Activated CD4-positive, alpha-beta T cell treated with anti-CD3 and anti-CD28 coated beads, Interleukin-2, amount 10 ng/mL, durations not matched to agents 24 days and 14 days (primary cell): Measurements from ENCODE around the gene ATPAF2. TPM values are rescaled to one million over a fixed set of nuclear protein-coding genes. Genes with fewer than 3 reads are reported as not detected.

Source experiments
- DNase-seq: peaks from one replicate; pipeline ENCODE4 v3.0.0; 2022
- H3K27ac Mint-ChIP-seq: one replicate; pipeline ENCODE4 v1.8.0; 2022; ENCODE audit warnings: mild to moderate bottlenecking, mixed read lengths
- H3K27me3 Mint-ChIP-seq: one replicate; pipeline ENCODE4 v1.8.0; 2022; ENCODE audit warnings: mixed read lengths
- H3K36me3 Mint-ChIP-seq: one replicate; pipeline ENCODE4 v1.8.0; 2022; ENCODE audit warnings: low read depth, mild to moderate bottlenecking, mixed read lengths
- H3K4me1 Mint-ChIP-seq: one replicate; pipeline ENCODE4 v1.8.0; 2021; ENCODE audit warnings: mixed read lengths
- H3K4me3 Mint-ChIP-seq: one replicate; pipeline ENCODE4 v1.8.0; 2022; ENCODE audit warnings: mild to moderate bottlenecking, moderate library complexity, mixed read lengths
- H3K9me3 Mint-ChIP-seq: one replicate; pipeline ENCODE4 v1.8.0; 2021; ENCODE audit warnings: mixed read lengths
- intact Hi-C: fragments of 100-400 bp; cut with micrococcal nuclease; formaldehyde crosslinking; loops from one replicate; pipeline ENCODE4 v1.15.1; 2023
- total RNA-seq: library from RNA; stranded (reverse); gene quantifications from 2 replicates; pipeline ENCODE4 v1.2.3, GENCODE V29; 2022

The ATPAF2 gene
- total RNA-seq, 1 donor from 2014 or later = 31.9 TPM

DNA sequence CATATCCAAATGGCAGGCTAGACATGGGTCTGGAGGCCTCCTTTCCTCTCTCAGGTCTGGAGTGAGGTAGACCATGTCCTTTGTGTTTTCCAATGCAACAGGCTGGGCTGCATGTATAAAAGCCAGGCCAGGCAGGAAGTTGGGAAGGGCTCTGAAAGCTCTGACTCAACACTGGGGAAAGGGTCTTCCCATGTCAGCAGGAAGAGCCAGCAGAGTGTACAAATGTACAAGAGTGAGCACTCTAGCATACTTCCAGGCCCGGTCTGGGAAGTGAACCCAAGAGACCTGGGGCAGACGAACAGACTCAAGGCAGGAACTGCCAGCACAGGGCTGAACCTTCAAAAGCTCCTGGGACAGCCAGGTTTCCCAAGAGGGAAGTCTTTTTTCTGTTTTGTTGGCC lies 7.0 kb downstream of the ATPAF2 start:
- no peak for DNase-seq
- no peaks in the 10 kb centered on the region for H3K27me3 Mint-ChIP-seq
- peaks cover 9% of the 10 kb centered on the region for H3K36me3 Mint-ChIP-seq
- intact Hi-C loops = loop anchor here (5.0 to 10.0 kb wide), 2 partner anchors 340 to 537 kb away; partner anchors contain the start of gene RASD1
- H3K9me3 Mint-ChIP-seq = no peaks in the 10 kb centered on the region
- peak overlapping the region; percentile 37 for H3K27ac Mint-ChIP-seq
- peaks cover 21% of the 10 kb centered on the region for H3K4me1 Mint-ChIP-seq
- H3K4me3 Mint-ChIP-seq = no peak overlapping the region

DNA sequence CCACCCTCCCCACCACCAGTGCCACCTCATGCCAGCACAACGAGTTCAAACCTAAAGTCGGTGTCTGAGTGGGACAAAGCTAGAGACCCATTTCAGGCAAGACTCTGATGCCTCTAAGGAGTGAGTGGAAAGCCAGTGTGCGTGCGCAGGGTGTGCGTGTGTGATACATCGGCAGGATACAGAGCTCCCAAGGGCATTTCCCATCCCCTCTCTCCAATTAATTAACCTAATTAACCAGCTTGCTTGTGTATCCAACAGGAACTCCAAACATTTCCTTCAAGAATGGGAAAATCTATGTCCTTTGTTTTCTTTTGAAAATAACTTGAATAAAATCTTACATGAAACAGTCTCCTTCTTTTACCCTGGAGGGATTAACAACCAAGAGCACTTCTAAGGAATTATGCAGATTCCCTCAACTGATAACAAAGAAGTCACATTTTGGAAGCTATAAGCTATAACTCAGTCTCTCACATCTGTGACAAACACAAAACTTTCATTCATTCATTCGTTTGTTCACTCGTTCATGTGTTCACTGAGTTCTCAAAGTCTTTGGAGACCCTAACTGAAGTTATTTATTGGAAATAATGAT lies 9.9 kb downstream of the ATPAF2 start:
- Mint-ChIP-seq H3K36me3 (peaks cover 11% of the 10 kb centered on the region), H3K9me3 (no peaks in the 10 kb centered on the region), H3K27ac (no peak overlapping the region), H3K4me3 (no peak overlapping the region), H3K27me3 (no peaks in the 10 kb centered on the region), H3K4me1 (peaks cover 33% of the 10 kb centered on the region)
- DNase-seq = no peak
- intact Hi-C loops = no loop called here

DNA sequence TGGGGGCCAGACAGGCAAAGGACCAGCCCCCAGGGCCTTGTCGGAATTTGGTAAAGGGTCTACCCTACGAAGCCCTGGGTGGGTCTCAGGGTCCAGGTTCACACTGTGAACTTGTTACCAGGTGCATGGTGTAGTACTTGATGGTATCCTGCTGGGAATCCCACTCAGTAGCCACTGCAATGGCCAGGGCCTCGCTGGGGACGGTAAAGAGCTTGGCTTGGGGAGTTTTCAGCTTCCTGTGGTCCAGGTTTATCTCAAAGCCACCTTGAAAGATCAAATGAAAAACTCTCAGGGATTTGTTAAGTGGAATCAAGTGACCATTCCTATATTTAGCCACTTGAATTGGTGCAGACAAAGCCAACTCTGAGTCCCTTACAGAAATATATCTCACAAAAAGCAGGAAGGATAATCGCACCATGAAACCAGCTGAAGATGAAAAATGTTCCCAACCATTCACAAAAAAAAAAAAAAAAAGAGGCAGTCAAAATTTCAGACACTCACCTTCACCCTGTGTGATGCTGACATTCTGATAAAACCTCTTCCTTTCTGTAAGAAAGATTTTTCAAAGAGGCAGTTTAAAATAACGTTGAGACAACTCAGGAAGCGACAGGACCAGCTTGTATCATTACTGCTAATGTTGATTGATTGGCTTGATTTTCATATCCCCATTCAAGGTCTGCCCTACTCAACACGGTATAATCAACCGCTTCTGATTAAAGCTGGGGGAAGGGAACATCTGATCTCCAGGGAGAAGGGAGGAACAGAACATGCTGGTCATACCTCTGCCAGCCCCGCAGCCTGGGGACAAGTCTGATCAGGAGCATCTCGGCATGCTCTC lies 10.6 kb downstream of the ATPAF2 start:
- no peak overlapping the region for H3K27ac Mint-ChIP-seq
- H3K27me3 Mint-ChIP-seq = no peaks in the 10 kb centered on the region
- H3K36me3 Mint-ChIP-seq = peaks cover 11% of the 10 kb centered on the region
- no peak for DNase-seq
- H3K4me1 Mint-ChIP-seq = peaks cover 27% of the 10 kb centered on the region
- intact Hi-C loops = no loop called here
- H3K9me3 Mint-ChIP-seq = no peaks in the 10 kb centered on the region
- no peak overlapping the region for H3K4me3 Mint-ChIP-seq

DNA sequence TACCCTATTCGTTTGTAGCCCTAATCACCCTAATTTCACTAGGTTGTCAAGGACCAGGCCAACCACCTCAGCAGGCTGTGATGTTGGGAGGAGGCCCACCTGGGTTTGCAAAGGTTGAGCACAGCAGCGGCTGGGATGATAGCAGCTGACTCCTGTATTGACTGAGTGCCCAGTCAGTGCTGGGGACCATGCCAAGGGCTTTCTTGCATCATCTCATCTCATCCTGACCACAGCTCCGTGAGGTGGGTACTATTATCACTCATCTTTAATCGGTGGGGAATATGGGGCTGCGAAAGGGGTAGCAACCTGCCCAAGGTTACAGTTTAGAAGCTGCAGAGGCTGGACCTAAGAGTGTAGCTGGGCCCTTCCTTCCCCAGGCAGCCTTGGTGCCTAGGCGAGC lies 11.7 kb downstream of the ATPAF2 start:
- Mint-ChIP-seq H3K36me3 (peaks cover 9% of the 10 kb centered on the region), H3K27me3 (no peaks in the 10 kb centered on the region), H3K27ac (no peak overlapping the region), H3K4me1 (peaks cover 21% of the 10 kb centered on the region), H3K4me3 (no peak overlapping the region), H3K9me3 (no peaks in the 10 kb centered on the region)
- DNase-seq = no peak
- intact Hi-C loops = no loop called here

DNA sequence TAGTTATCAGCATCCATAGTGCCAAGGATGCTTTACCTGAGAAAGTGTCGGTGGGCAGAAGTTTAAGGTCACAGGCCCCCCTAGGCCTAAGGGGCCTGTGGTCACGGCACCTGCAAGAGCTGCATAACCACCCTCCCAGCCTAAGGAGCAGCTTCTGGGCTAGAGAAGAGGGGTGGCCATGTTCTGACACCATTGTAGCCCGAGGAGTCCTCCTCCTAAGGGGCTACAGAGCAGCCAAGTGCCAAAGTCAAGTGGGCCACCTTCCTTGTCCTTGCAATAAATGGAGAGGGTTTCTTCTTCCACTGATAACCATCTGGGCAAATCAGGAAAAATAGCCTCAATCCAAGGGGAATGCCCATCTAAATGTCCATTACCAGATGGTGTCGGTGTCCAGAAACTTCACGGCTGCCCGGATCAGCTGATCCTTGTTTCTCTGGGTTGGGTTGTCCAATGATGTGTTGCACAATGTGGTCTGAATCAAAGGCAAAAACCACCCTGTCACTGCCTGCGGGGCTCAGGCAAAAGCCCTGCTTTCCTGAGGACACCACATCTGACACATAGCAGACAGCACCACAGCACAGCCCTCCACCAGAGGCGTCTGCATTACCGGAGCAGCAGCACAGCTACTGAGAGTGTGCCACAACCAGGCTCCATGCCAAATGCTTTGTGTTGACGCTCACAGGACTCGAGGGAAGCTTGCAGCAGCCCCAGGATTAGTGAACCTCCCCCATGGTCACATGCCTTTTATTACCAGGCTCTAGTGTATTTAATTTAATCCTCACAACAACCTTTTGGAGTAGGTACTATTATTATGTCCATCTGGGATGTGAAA lies 12.8 kb downstream of the ATPAF2 start:
- no peak for DNase-seq
- H3K27me3 Mint-ChIP-seq = no peaks in the 10 kb centered on the region
- H3K36me3 Mint-ChIP-seq = peaks cover 12% of the 10 kb centered on the region
- H3K4me1 Mint-ChIP-seq = peaks cover 14% of the 10 kb centered on the region
- peak overlapping the region; percentile 65 for H3K27ac Mint-ChIP-seq
- H3K4me3 Mint-ChIP-seq = peak overlapping the region; percentile 2
- H3K9me3 Mint-ChIP-seq = no peaks in the 10 kb centered on the region
- intact Hi-C loops = no loop called here

DNA sequence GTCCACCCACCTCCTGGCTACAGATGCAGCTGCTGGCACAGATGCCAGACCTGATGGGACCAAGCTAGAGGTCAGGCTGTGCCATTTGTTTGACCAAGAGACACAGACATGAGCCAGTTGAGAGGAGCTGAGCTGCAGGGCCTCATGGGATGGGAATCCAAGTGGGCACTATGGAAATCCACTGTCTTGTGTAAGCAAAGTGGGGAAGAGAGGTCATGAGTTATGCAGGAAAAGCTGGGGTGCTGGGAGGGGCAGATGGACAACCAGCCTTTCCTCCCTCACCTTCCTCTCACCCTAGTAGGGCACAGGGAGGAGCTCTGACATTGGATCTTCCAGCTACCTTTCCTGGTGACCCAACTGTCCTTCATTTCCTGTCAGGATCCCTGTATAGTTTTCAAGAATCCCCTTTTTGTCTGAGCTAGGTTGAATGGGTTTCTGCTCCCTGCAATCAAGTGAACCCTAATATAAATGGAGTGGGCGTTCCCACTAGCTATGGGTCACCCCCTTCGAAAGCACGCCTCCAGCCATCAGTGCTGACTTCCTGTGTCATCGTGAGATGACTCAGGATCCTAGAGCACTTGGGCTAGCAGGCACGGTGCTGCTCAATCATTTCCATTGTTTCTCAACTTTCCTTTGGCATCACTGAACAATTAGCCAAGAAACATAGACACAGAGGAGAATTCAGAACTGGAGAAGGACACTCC lies 13.6 kb downstream of the ATPAF2 start:
- H3K9me3 Mint-ChIP-seq = no peaks in the 10 kb centered on the region
- intact Hi-C loops = no loop called here
- H3K4me1 Mint-ChIP-seq = peaks cover 14% of the 10 kb centered on the region
- no peaks in the 10 kb centered on the region for H3K27me3 Mint-ChIP-seq
- H3K4me3 Mint-ChIP-seq = peak overlapping the region; percentile 2
- peak overlapping the region; percentile 65 for H3K27ac Mint-ChIP-seq
- peak; percentile 70 for DNase-seq
- peaks cover 13% of the 10 kb centered on the region for H3K36me3 Mint-ChIP-seq

DNA sequence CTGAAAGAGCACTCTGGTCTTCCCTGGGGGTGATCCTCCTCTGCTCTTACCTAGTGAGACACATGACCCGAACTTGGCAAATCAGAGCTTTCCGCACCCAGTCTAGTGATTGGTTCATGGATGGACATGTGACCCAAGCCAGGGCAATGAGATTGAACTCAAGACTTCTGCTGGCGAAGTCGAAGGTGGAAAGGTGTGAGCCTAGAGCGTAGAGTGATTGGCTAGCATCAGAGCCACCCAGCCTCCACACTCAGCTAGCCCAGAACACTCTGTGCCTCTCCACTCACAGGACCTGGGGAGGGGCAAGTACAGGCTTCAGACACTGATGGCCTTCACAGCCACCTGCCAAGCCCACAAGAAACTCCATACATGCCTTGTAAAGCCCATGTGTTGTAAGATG lies 17.6 kb downstream of the ATPAF2 start:
- Mint-ChIP-seq H3K9me3 (no peaks in the 10 kb centered on the region), H3K36me3 (peaks cover 12% of the 10 kb centered on the region), H3K4me3 (no peak overlapping the region), H3K4me1 (peaks cover 11% of the 10 kb centered on the region), H3K27me3 (no peaks in the 10 kb centered on the region), H3K27ac (no peak overlapping the region)
- DNase-seq = no peak
- intact Hi-C loops = no loop called here

DNA sequence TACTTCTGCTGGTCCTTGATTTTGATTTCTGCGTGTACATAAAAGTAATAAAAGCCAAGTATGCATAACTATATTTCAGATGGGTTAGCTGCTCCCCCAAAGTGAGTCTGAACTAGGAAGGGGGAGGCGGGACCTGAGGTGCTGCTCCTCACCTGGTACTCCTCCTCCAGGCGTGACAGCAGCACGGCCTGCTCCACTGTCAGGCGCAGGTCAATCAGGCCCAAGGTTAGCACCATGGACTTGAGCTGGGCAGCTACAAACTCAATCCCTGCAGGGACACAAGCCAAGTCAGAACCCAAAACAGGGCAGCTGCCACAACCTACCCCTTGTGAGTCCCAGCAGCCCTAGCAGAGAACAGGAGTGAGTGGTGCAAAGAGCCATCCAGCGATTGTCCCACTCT lies 18.0 kb downstream of the ATPAF2 start:
- peaks cover 9% of the 10 kb centered on the region for H3K4me1 Mint-ChIP-seq
- intact Hi-C loops = no loop called here
- H3K27me3 Mint-ChIP-seq = no peaks in the 10 kb centered on the region
- H3K36me3 Mint-ChIP-seq = peaks cover 12% of the 10 kb centered on the region
- H3K4me3 Mint-ChIP-seq = no peak overlapping the region
- no peak overlapping the region for H3K27ac Mint-ChIP-seq
- H3K9me3 Mint-ChIP-seq = no peaks in the 10 kb centered on the region
- DNase-seq = no peak

DNA sequence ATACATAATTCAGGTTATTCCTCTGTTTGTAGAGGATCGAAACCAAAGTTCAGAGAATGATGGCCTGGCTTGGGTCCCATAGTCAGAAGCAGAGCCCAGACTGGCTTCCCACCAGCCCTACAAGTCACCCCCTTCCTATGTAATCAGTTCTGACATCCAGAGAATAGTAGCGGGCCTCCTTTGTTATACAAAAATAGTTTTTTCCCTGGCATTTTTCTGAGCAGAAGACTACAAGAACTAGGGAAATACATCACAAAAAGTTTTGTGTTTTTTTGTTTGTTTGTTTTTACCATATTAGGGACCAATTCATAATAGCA lies 19.2 kb downstream of the ATPAF2 start:
- Mint-ChIP-seq H3K27me3 (no peaks in the 10 kb centered on the region), H3K4me3 (no peak overlapping the region), H3K4me1 (no peaks in the 10 kb centered on the region), H3K36me3 (peaks cover 10% of the 10 kb centered on the region), H3K27ac (no peak overlapping the region), H3K9me3 (no peaks in the 10 kb centered on the region)
- intact Hi-C loops = no loop called here
- DNase-seq = no peak

DNA sequence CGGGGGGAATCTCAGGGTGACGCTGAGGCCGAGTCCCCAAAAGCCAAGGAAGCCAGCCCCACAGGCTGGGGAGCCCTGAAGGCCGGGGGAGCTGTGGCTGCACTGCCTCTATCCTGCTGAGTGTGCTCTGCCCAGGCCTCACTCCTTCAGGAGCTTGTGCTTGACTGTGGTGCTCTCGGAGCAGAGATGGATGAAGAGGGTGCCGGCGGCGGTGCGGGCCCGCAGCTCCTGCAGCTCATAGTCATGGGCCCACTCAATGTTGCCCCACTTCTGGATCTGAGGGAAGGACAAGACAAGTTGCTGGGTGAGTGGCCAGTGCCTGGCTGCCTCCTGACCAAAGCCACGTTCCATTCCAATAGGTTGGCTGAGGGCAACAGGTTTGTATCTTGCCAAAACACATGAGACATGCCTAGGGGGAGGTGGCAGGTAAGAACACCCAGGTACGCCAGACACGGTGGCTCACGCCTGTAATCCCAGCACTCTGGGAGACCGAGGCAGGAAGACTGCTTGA lies 20.5 kb downstream of the ATPAF2 start:
- Mint-ChIP-seq H3K27ac (no peak overlapping the region), H3K36me3 (peaks cover 10% of the 10 kb centered on the region), H3K4me3 (no peak overlapping the region), H3K4me1 (peaks cover 5% of the 10 kb centered on the region), H3K27me3 (no peaks in the 10 kb centered on the region), H3K9me3 (no peaks in the 10 kb centered on the region)
- DNase-seq = no peak
- intact Hi-C loops = no loop called here

DNA sequence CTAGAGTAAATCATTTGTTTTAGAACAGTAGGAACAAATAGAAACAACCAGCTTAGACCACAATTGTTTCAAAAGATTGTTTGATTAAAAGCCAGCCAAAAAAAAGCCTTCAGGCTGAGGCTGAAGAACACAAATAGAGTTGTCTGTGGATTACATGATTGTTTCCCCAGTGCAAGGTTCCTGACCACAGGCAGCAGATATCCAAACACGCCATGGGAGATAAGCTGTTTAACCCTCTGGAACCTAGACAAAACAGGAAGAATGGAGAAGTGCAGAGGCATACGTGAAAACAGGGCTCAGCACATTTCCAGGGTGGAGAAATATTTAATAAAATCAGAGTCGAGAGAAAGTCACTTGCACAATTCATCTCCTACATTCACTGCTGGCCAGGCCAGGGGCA lies 21.0 kb downstream of the ATPAF2 start:
- intact Hi-C loops = no loop called here
- no peaks in the 10 kb centered on the region for H3K27me3 Mint-ChIP-seq
- DNase-seq = no peak
- H3K4me1 Mint-ChIP-seq = peaks cover 5% of the 10 kb centered on the region
- no peaks in the 10 kb centered on the region for H3K9me3 Mint-ChIP-seq
- H3K27ac Mint-ChIP-seq = no peak overlapping the region
- H3K4me3 Mint-ChIP-seq = no peak overlapping the region
- peaks cover 10% of the 10 kb centered on the region for H3K36me3 Mint-ChIP-seq

DNA sequence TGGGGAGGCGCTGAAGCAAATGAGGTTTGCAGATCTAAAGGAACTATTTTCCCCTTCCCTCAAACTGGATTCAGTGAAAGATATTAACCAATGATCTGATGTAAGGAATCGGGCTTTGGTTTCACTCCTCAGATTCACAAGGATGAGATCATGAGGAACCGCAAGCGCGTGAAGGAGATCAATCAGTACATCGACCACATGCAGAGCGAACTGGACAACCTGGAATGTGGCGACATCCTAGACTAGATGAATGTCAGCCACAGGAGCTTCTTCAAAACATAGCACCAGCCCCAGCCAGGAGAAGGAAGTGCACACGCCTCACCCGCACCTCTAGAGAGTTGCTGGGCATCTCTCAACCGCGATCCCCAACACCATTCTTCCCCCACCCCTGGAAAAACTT lies 22.5 kb downstream of the ATPAF2 start:
- H3K4me3 Mint-ChIP-seq = no peak overlapping the region
- intact Hi-C loops = no loop called here
- H3K36me3 Mint-ChIP-seq = peaks cover 14% of the 10 kb centered on the region
- no peaks in the 10 kb centered on the region for H3K27me3 Mint-ChIP-seq
- H3K27ac Mint-ChIP-seq = no peak overlapping the region
- no peak for DNase-seq
- H3K4me1 Mint-ChIP-seq = peaks cover 5% of the 10 kb centered on the region
- no peaks in the 10 kb centered on the region for H3K9me3 Mint-ChIP-seq

DNA sequence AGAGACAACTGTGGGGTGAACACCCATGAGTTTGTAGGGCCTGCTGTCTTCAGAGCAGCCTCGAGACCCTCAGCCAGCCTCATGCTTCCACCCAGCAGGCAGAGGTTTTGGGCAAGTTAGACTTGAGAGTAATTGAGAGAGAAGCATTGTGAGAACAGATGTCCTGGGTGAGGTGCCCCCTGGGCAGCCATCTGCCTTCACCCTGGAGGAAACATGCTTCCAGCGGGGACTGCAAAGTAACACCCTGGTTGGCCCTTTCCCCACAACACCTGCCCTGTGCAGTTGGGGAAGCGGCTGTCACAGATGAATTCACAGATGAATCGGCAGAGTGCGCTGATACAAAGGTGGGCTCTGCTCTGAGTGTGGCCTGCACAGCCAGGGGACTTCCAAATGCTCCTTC lies 23.4 kb downstream of the ATPAF2 start:
- Mint-ChIP-seq H3K36me3 (peaks cover 11% of the 10 kb centered on the region), H3K9me3 (no peaks in the 10 kb centered on the region), H3K4me1 (peaks cover 5% of the 10 kb centered on the region), H3K4me3 (no peak overlapping the region), H3K27me3 (no peaks in the 10 kb centered on the region), H3K27ac (no peak overlapping the region)
- intact Hi-C loops = no loop called here
- DNase-seq = no peak
